Germinal center (tissue), 1 donor: ENCODE data around the gene OR14A2.
"Not testable (repeated sequence)": the region's sequence is repeated elsewhere in the genome, so short reads cannot be mapped to it uniquely, and the experiment has no call there.

Source experiments
- DNase-seq: peaks from one replicate; pipeline ENCODE4 v3.0.0; 2012; ENCODE audit warnings: mixed read lengths, low spot score

OR14A2 gene

DNA sequence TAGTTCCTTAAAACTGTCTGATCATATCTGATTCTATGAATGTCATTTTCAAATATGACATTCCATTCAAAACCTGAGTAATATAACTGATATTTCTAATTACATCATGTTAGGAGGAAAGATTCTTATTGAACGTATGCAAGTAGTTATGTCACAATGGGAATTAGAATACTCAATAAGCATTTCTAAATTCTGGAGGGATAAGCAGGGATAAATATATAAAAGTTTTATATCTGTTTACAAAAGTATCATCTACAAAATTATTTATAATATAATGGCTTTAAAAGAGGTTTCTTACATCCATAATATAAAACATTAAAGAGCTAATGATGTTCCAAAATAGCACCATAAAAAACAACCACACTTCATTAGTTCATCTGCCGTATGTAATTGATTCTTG, at the start of gene OR14A2:
Gene OR14A2, minus strand, starts transcription at position 101 of the 400 bp plus-strand sequence.
- DNase-seq: no peak

- no peak for DNase-seq
Measured at GRCh38 chr1:247797518-247797917, 49.6 kb upstream of the OR14A2 start.

DNA sequence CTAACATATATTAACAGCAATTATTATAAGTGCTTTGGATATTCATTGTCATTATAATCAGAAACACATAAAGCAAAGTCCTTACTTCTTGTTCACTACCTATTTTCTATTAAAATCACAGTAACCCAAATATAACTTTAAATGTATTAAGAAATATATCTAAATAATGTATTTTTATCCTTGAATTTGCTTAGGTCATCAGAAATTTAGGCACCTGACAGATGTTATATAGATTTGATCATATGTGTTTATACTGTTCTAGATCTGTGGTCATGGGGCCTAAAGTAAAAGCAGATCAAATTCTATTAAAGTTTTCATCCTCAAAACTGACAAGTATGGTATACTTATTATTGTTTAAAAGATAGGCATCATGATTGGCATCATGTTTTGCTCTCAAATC, 21.7 kb upstream of the OR14A2 start:
- DNase-seq: no peak

- DNase-seq: no peak
Measured at GRCh38 chr1:247760456-247760855, 12.5 kb upstream of the OR14A2 start, which contains the start of gene OR1C1. Gene OR1C1, minus strand, starts transcription at chr1:247760556. Its CDS starts 2,150 bp downstream, at chr1:247758406.

GRCh38 chr1:247754311-247754710, 6.4 kb upstream of the OR14A2 start:
- DNase-seq: not testable (repeated sequence)

DNA sequence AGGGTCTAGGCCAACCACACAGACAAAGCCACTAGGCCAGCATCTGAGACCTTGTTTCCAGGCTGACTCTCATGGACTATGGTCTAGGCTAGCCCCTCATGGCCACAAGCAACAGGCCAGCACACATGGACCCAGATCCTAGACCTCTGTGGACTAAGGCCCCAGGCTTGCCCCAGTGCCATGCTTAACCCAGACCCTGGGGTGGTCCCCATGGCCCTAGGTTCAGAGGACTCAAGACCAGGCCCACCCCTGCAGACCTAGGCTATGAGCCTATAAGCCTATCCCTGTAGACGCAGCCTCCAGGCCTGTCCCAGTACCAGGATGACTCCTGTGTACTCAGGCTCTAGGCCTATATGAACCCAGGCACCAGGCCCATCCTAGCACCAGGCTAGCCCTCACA, 1.9 kb upstream of the OR14A2 start:
- DNase-seq: no peak

GRCh38 chr1:247747616-247748015, 325 bp downstream of the OR14A2 start:
- DNase-seq: no peak

DNA sequence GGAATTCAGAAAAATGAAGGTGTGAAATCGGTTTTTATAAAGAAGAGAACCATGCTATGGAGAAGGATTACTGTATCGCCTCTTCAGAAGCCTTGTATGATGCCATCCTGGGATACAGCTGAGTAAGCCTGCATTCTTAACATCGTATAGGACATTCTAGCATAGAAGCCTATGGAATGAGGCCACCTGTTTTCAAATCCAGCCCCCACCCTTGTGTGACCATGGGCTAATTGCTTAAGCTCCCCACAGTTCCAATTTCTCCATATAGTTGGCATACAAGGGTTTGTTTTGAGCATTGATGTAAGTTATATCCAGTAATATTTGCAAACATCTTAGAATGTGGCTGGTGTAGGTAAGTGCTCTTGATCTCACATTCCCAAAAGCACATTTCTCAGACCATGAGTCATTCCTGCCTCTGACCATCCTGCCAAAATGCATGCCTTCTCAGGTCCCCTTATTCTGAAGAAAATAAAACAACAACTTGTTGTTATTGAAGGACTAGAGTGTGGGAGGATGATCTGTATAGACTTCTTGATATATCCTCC, 1.5 kb downstream of the OR14A2 start:
- no peak for DNase-seq

GRCh38 chr1:247742215-247742760, 5.7 kb downstream of the OR14A2 start:
- not testable (repeated sequence) for DNase-seq

DNA sequence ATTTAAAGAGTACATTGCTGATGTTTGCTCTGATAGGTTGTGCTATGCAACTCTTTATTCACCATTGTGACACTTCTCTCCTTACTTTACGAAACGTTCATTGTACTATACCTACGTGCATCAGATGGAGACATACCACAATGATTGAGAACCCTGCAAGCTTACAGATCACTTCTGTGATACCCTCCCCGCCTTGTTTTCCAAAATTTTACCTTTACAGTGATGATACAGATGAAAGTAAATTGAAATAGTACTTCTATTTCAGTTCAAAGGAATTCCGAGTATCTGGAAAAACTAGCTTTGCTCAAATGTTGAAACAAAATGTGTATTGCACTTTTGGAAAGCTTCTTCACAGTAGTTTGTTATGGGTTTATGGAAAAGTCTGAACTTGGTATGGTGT, 6.2 kb downstream of the OR14A2 start:
- DNase-seq: no peak

DNA sequence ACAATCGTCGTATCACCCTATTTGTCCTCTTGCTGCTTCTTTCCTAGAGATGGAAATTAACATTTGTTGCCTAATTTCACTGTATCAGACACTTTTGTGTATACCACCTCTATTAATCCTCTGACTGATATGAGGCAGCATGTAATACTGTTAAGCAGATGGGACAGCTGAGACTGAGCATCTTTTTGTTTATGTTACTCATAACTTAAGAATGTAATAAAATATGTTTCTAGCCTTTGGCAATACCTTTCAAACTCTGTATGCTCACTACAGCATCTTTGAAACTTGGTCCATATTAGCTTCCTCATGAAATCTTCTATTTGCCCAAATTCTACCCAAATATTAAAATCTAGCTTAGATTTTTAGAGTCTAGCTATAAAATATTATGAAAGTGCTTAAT, 7.2 kb downstream of the OR14A2 start:
- DNase-seq: no peak

DNA sequence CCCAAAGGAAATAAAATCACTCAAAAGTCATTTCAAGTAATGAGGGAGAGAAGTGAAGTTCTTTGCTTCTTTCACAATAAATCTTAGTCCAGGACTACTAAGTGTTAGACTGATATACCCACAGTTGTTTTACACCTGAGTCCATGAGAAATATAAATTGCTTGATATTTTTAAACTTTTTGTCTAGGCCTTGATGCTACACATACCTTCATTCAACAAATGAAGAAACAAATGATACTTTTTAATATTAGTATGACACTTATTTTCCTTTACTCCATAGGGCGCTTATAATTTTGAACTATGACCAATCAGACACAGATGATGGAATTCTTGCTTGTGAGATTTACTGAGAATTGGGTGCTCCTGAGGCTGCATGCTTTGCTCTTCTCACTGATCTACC, 9.6 kb downstream of the OR14A2 start, which contains the start of gene OR14K1:
Gene OR14K1, plus strand, starts transcription at position 301 of the 400 bp plus-strand sequence. Its CDS starts 0 bp downstream, at position 301.
- no peak for DNase-seq

GRCh38 chr1:247721222-247721621, 26.7 kb downstream of the OR14A2 start:
- no peak for DNase-seq

- no peak for DNase-seq
Measured at GRCh38 chr1:247716546-247716945, 31.4 kb downstream of the OR14A2 start, which contains the start of gene OR6F1. Gene OR6F1, minus strand, starts transcription at chr1:247716646. Its CDS starts 3,891 bp downstream, at chr1:247712755.

- DNase-seq: no peak
Measured at GRCh38 chr1:247713753-247714152, 34.2 kb downstream of the OR14A2 start.

DNA sequence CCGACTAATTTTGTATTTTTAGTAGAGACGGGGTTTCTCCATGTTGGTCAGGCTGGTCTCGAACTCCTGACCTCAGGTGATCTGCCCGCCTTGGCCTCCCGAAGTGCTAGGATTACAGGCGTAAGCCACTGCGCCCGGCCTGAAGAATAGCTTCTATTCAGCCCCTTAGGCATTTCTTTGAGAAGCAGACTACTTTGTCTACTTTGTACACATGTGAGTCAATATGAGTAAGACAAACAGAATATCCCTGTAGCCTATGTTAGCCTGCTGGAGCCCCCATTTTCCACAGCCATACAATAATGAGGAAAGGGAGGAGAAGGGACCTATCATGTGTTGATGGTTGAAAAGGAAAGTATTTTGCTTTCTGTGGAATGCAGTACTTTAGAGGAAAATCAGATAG, 37.3 kb downstream of the OR14A2 start:
- not testable (repeated sequence) for DNase-seq

DNA sequence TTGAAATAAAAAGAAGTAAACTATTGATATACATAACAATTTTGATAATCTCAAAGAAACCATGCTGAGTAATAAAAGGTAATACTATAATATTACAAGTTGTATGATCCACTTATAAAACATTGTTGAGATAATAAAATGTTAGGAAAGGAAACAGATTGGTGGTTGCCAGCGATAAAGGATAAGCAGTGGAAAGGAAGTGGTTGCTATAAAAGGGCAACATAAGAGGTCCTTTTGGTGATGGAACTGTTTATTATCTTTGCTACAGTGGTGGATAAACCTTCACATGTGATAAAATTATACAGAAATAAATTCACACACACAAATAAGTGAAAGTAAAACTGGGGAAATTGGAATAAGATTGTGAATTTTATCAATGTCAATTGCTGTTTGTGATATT, 46.6 kb downstream of the OR14A2 start:
- DNase-seq: no peak

DNA sequence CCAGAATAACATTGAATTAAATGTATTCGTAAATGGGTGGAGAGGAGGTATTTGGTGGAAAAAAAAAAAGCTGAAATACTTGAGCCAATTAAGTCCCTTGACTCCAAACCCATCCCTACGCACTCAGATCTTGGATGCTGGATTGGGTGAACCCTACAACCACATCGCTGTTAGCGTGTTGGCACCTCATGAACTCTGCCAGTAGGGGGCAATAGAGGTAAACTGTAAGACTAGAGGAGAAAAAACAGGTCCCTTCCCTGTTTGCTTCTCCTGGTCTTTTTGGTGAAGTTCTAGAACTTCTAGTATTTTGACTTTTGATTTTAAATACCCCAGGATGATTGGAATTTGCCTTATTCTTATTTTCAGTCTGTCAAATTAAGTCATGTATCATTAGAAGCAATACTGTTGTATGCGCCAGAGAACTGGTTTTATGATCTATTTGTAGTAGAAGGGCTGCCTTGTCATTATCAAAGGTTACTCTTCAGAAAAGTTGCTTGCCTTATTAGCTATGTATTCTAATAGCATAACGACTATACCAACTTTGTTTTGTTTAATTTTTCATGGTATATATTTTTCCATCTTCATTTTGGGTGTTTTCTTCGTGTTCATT, 66.5 kb downstream of the OR14A2 start:
- DNase-seq: peak; percentile 20

DNA sequence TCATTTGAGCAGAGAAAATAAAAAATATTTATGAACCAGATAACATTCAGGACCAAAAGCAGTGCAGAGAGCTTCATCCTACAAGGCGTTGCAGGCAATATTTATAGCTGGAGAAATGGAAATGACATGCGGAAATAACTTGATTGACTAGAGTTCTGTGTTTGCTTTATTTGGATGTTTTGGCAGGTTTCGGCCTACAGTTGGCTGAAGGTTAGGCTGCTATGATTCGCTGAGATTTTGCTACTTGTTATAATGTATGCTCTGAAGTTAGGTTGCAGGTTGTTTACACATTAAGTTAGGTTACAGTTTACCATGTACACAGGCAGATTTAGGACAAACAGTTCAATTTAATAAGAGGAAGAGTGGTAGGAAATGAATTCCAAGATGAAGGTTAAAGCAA, 67.8 kb downstream of the OR14A2 start:
- DNase-seq: no peak

- no peak for DNase-seq
Measured at GRCh38 chr1:247679639-247680038, 68.3 kb downstream of the OR14A2 start, which contains the start of gene OR13G1. Gene OR13G1, minus strand, starts transcription at chr1:247679739. Its CDS starts 6,698 bp downstream, at chr1:247673041.
